SU-DHL-6 (cell line): Measurements from ENCODE around the gene DDIT3.

Experiments
- CTCF ChIP-seq: fragments of 200-600 bp; sonication (generic); IDR thresholded peaks from one replicate; pipeline ENCODE4 v1.5.1; 2017; ENCODE audit warnings: antibody characterized with exemption, mild to moderate bottlenecking, low read length, moderate library complexity; ENCODE audit not compliant: insufficient read depth, poor library complexity, severe bottlenecking
- EZH2phosphoT487 ChIP-seq: fragments of 200-600 bp; sonication (generic), shearing (Covaris generic); conservative IDR thresholded peaks from 2 replicates; pipeline ENCODE4 v1.6.1; 2018; ENCODE audit warnings: mild to moderate bottlenecking, antibody characterized with exemption, low read length, moderate library complexity, mixed read lengths

GRCh38 chr12:57481671-57482070, 38.6 kb downstream of the DDIT3 start:
- TF ChIP-seq CTCF = no peak
- TF ChIP-seq EZH2phosphoT487 = no peak
